ENCODE measurements around the gene CDH23.

The CDH23 gene

DNA sequence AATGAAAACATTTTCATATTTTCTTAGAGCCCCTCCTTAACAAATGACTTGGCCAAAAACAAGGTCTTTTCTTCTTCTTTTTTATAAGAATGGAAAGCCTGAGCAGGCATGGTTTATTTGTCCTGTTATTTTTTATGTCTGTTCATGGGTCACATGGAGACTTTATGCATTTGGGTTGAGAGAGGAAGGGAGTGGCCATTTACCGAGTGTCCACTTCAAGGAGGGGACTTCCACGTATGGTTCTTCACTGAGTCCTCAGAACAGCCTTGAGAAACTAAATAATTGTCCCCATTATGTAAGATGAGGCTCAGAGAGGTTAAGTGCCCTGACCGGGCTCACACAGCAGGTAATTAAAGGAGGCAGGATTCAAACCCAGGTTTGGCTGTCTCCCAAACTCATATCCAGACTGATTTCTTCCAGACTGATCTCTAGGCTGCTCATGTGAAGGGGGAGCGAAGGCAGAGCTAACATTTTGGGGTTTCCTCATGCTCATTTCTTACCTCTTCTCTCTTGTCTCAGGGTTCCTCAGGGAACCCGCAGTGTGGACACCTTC, 82.2 kb downstream of the CDH23 start:
- no peak for DNase-seq (ENCODE audit: extremely low spot score)
- POLR2A ChIA-PET, result no interaction called here
- CTCF ChIA-PET, result no interaction called here
- TF ChIP-seq TARDBP (IDR thresholded peaks at IDR 0.05) (no peak), SP1 (IDR thresholded peaks at IDR 0.05) (no peak), SUZ12 (IDR thresholded peaks at IDR 0.05) (no peak), FOXM1 (IDR thresholded peaks at IDR 0.05; ENCODE audit: borderline replicate concordance) (no peak), ELF4 (IDR thresholded peaks at IDR 0.05) (no peak), NFRKB (IDR thresholded peaks at IDR 0.05) (no peak), HDGF (IDR thresholded peaks at IDR 0.05; ENCODE audit: borderline replicate concordance) (no peak), BHLHE40 (IDR thresholded peaks at IDR 0.05; ENCODE audit: borderline replicate concordance) (no peak)

DNA sequence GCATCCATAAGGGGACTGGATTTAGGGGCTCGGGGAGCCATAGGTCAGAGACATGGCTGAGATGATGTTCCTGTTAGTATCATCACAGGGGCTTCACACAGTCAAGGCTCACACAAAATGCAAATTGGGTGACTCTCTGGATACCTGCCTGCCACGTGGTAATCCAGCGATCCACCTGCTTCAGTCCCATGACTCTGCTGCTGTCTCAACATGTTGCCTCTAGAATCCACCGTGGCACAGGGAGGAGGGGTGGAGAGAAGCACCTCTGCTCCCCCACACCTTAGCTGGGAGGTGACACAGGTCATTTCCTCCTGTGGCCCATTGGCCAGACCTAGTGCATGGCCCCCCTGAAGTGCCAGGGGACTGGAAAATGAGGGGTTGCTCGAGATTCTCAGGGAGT, 83.1 kb downstream of the CDH23 start:
- ChIA-PET POLR2A (no interaction called here), CTCF (no interaction called here)
- no peak for TF ChIP-seq L3MBTL2 (conservative IDR thresholded peaks at IDR 0.05)
- TF ChIP-seq SP1 (IDR thresholded peaks at IDR 0.05), result no peak
- no peak for TF ChIP-seq BHLHE40 (IDR thresholded peaks at IDR 0.05; ENCODE audit: borderline replicate concordance)
- no peak for TF ChIP-seq FOXM1 (IDR thresholded peaks at IDR 0.05; ENCODE audit: borderline replicate concordance)
- TF ChIP-seq ARNT (IDR thresholded peaks at IDR 0.05), result no peak
- TF ChIP-seq SUZ12 (IDR thresholded peaks at IDR 0.05), result no peak
- TF ChIP-seq ZNF384 (IDR thresholded peaks at IDR 0.05), result no peak
- TF ChIP-seq FOXK2 (IDR thresholded peaks at IDR 0.05), result no peak
- no peak for TF ChIP-seq PKNOX1 (IDR thresholded peaks at IDR 0.05)
- no peak for TF ChIP-seq TARDBP (IDR thresholded peaks at IDR 0.05)
- no peak for TF ChIP-seq CTBP1 (IDR thresholded peaks at IDR 0.05; ENCODE audit: borderline replicate concordance)
- no peak for TF ChIP-seq ELF4 (IDR thresholded peaks at IDR 0.05)
- no peak for TF ChIP-seq FOXA1 (IDR thresholded peaks at IDR 0.05)
- TF ChIP-seq NFRKB (IDR thresholded peaks at IDR 0.05), result no peak
- no peak for TF ChIP-seq LEF1 (IDR thresholded peaks at IDR 0.05; ENCODE audit: borderline replicate concordance)
- TF ChIP-seq HDGF (IDR thresholded peaks at IDR 0.05; ENCODE audit: borderline replicate concordance), result no peak
- DNase-seq (ENCODE audit: extremely low spot score), result no peak

GRCh38 chr10:71480662-71481061, 83.9 kb downstream of the CDH23 start:
- DNase-seq (ENCODE audit: extremely low spot score), result no peak
- TF ChIP-seq PKNOX1 (IDR thresholded peaks at IDR 0.05) (no peak), SUZ12 (IDR thresholded peaks at IDR 0.05) (no peak), LEF1 (IDR thresholded peaks at IDR 0.05; ENCODE audit: borderline replicate concordance) (no peak), HDGF (IDR thresholded peaks at IDR 0.05; ENCODE audit: borderline replicate concordance) (no peak), FOXA1 (IDR thresholded peaks at IDR 0.05) (no peak)
- CTCF ChIA-PET, result no interaction called here
- POLR2A ChIA-PET, result no interaction called here

DNA sequence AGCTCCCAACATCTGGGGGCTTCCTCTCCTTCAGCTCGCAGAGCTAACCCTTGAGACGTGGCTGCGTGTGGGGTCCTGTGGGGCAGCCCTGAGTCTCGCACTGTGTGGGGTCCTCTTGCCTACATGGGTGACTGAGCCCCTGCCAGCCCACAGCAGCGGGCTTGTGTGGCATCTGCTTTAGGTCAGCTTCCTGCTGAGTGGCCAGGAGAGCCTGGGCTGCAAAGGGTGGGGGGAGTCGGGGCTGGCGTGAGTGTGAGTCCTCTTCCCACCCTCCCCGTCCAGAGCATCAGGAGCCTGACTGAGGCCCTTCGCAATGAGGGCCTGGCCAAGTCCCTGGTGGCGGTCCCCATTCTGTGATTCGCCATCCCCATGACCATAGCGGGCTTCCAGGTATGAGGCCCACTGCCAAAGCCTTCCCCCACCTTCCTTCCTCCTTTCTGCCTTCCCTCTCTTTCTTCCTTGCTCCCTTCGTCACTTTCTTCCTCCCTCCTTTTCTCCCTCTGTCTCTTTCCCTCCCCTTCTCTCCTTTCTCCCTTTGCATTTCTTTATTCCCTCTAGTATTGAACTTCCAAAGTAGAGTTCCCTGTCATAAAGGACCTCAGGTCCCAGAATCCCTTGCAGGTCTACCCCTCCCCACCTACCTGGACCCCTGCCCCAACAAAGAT, 85.2 kb downstream of the CDH23 start:
- ChIA-PET POLR2A (no interaction called here), CTCF (no interaction called here)
- DNase-seq (ENCODE audit: extremely low spot score), result no peak
- TF ChIP-seq FOXM1 (IDR thresholded peaks at IDR 0.05; ENCODE audit: borderline replicate concordance), result no peak
- no peak for TF ChIP-seq SP1 (IDR thresholded peaks at IDR 0.05)
- no peak for TF ChIP-seq NFRKB (IDR thresholded peaks at IDR 0.05)
- no peak for TF ChIP-seq ARNT (IDR thresholded peaks at IDR 0.05)
- no peak for TF ChIP-seq BHLHE40 (IDR thresholded peaks at IDR 0.05; ENCODE audit: borderline replicate concordance)
- no peak for TF ChIP-seq FOXA1 (IDR thresholded peaks at IDR 0.05)
- no peak for TF ChIP-seq ELF4 (IDR thresholded peaks at IDR 0.05)
- no peak for TF ChIP-seq ZNF384 (IDR thresholded peaks at IDR 0.05)
- no peak for TF ChIP-seq FOXK2 (IDR thresholded peaks at IDR 0.05)
- TF ChIP-seq TARDBP (IDR thresholded peaks at IDR 0.05), result no peak
- TF ChIP-seq LEF1 (IDR thresholded peaks at IDR 0.05; ENCODE audit: borderline replicate concordance), result no peak
- TF ChIP-seq PKNOX1 (IDR thresholded peaks at IDR 0.05), result no peak
- TF ChIP-seq HDGF (IDR thresholded peaks at IDR 0.05; ENCODE audit: borderline replicate concordance), result no peak

DNA sequence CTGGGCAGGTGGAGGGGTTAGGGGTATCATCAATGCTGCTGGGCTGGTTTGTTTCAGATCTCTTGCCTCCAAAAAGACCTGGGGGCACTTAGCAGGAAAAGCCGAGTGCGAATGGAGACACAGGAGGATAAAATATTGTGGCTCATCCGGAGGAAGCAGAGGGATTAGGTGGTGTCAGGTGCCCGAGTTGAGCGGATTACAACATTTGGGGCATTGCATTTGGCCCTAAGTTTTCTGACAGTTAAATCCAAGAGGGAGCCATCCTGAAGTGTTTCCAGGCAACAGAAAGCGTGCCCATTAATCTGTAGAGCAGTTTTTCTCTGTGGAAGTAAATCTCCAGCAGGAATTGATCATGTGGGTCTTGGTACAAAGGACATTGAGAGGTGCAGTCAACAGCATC, 85.9 kb downstream of the CDH23 start:
- no peak for DNase-seq (ENCODE audit: extremely low spot score)
- POLR2A ChIA-PET, result no interaction called here
- CTCF ChIA-PET, result no interaction called here
- no peak for TF ChIP-seq ZNF384 (IDR thresholded peaks at IDR 0.05)
- TF ChIP-seq PKNOX1 (IDR thresholded peaks at IDR 0.05), result no peak
- no peak for TF ChIP-seq CTBP1 (IDR thresholded peaks at IDR 0.05; ENCODE audit: borderline replicate concordance)
- TF ChIP-seq FOXM1 (IDR thresholded peaks at IDR 0.05; ENCODE audit: borderline replicate concordance), result no peak
- no peak for TF ChIP-seq LEF1 (IDR thresholded peaks at IDR 0.05; ENCODE audit: borderline replicate concordance)
- no peak for TF ChIP-seq L3MBTL2 (conservative IDR thresholded peaks at IDR 0.05)
- no peak for TF ChIP-seq ARNT (IDR thresholded peaks at IDR 0.05)
- TF ChIP-seq FOXK2 (IDR thresholded peaks at IDR 0.05), result no peak
- TF ChIP-seq HDGF (IDR thresholded peaks at IDR 0.05; ENCODE audit: borderline replicate concordance), result no peak
- no peak for TF ChIP-seq SP1 (IDR thresholded peaks at IDR 0.05)
- TF ChIP-seq BHLHE40 (IDR thresholded peaks at IDR 0.05; ENCODE audit: borderline replicate concordance), result no peak
- no peak for TF ChIP-seq NFRKB (IDR thresholded peaks at IDR 0.05)
- no peak for TF ChIP-seq SUZ12 (IDR thresholded peaks at IDR 0.05)
- TF ChIP-seq TARDBP (IDR thresholded peaks at IDR 0.05), result no peak
- TF ChIP-seq FOXA1 (IDR thresholded peaks at IDR 0.05), result no peak

Data from HEK293T (cell line).